ENCODE data around the gene MGAT5B.

DNA sequence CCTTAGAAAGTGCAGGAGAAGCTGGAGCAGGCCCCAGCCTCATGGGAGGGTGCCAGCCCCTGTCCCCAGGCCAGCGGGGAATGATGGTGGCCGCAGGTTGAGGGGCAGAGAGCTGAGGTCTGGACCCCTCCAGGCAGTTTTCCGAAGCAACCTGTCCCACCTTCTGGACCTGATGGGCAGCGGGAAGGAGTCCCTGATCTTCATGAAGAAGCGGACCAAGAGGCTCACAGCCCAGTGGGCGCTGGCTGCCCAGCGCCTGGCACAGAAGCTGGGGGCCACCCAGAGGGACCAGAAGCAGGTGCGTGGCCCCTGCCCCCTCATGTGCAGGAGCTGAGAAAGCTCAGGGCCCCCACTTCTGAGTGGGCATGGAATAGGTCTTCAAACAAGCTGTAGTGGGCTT is 36.8 kb downstream of the MGAT5B start:
- TF ChIP-seq CTCF (IDR thresholded peaks at IDR 0.05) (no peak), POLR2AphosphoS5 (IDR thresholded peaks at IDR 0.05) (no peak), POLR2A (IDR thresholded peaks at IDR 0.05) (no peak), EP300 (IDR thresholded peaks at IDR 0.05) (no peak)

All from stomach (tissue), 4 donors.